Endodermal cell (in vitro differentiated cells): Measurements from ENCODE around the gene FLT3LG. TPM values are rescaled to one million over a fixed set of nuclear protein-coding genes. Genes with fewer than 3 reads are reported as not detected.
A peak's percentile ranks its signal among the peaks of the same experiment; 100 is the strongest.

Experiments used
- DNase-seq: peaks from one replicate; pipeline ENCODE4 v3.0.0-alpha.2; 2017
- H3K27ac ChIP-seq: 2 replicates; pipeline ENCODE4 v1.5.1; 2013; ENCODE audit warnings: mild to moderate bottlenecking, low read depth, low read length, moderate library complexity
- H3K27me3 ChIP-seq: 2 replicates; pipeline ENCODE4 v1.6.1; 2013; ENCODE audit warnings: mild to moderate bottlenecking, low read length, moderate library complexity; ENCODE audit not compliant: insufficient read depth, control insufficient read depth, poor library complexity, severe bottlenecking
- H3K36me3 ChIP-seq: 2 replicates; pipeline ENCODE4 v1.7.0; 2013; ENCODE audit warnings: mild to moderate bottlenecking, low read length, moderate library complexity; ENCODE audit not compliant: control insufficient read depth, insufficient read depth
- H3K4me1 ChIP-seq: one replicate; pipeline ENCODE4 v1.7.0; 2013; ENCODE audit warnings: low read length; ENCODE audit not compliant: control insufficient read depth, insufficient read depth
- H3K4me3 ChIP-seq: 2 replicates; pipeline ENCODE4 v1.5.1; 2013; ENCODE audit warnings: mild to moderate bottlenecking, low read length, moderate library complexity
- H3K9ac ChIP-seq: 2 replicates; pipeline ENCODE4 v1.6.1; 2013; ENCODE audit warnings: mild to moderate bottlenecking, low read length, moderate library complexity; ENCODE audit not compliant: poor library complexity, severe bottlenecking; ENCODE audit errors: extremely low read depth
- H3K9me3 ChIP-seq: 2 replicates; pipeline ENCODE4 v1.6.1; 2013; ENCODE audit warnings: mild to moderate bottlenecking, low read length, moderate library complexity; ENCODE audit not compliant: control insufficient read depth
- H3K27ac Mint-ChIP-seq: 2 replicates; pipeline ENCODE4 v1.8.0; 2020; ENCODE audit warnings: mixed read lengths
- H3K27me3 Mint-ChIP-seq: 2 replicates; pipeline ENCODE4 v1.8.0; 2021; ENCODE audit warnings: mild to moderate bottlenecking, mixed read lengths; ENCODE audit not compliant: insufficient read depth
- H3K36me3 Mint-ChIP-seq: 2 replicates; pipeline ENCODE4 v1.8.0; 2020; ENCODE audit warnings: low read depth, mixed read lengths
- H3K4me1 Mint-ChIP-seq: 2 replicates; pipeline ENCODE4 v1.8.0; 2020; ENCODE audit warnings: mixed read lengths
- H3K4me3 Mint-ChIP-seq: 2 replicates; pipeline ENCODE4 v1.8.0; 2020; ENCODE audit warnings: mild to moderate bottlenecking, moderate library complexity, mixed read lengths
- H3K9me3 Mint-ChIP-seq: 2 replicates; pipeline ENCODE4 v1.8.0; 2020; ENCODE audit warnings: mild to moderate bottlenecking, mixed read lengths
- CTCF ChIP-seq: fragments of 200-600 bp; sonication (generic); conservative IDR thresholded peaks from 2 replicates; pipeline ENCODE4 v1.5.0; 2021; ENCODE audit warnings: antibody characterized with exemption, mild to moderate bottlenecking
- WGBS, 2 experiments: methylation state at CpG; one replicate each; pipeline versions ENCODE4 v1.1.5 to v1.1.7; 2013; ENCODE audit warnings: missing lambda C conversion rate in 2 of 2, mixed read lengths in 1 of 2; ENCODE audit not compliant: insufficient coverage in 1 of 2, insufficient read length in 1 of 2; 5-methylcytosine and 5-hydroxymethylcytosine counted together
- total RNA-seq, 2 donors: library from RNA; stranded (reverse); fragmentation: NEBNext Ultra II Directional in 1 of 2; extraction: Animal tissue kit (Norgen Biotek cat#: 25700) in 1 of 2; gene quantifications; 2 replicates in 1 of 2; 3 replicates in 1 of 2; pipeline ENCODE4 v1.2.1, GENCODE V29; 2021

The FLT3LG gene
- total RNA-seq, 2 donors from 2014 or later = 0.75 to 2.3 TPM

GRCh38 chr19:49435670-49436069 lies 38.3 kb upstream of the FLT3LG start:
- peaks cover 19% of the 10 kb centered on the region for H3K9me3 Mint-ChIP-seq
- no peak for DNase-seq
- no peak overlapping the region for H3K27ac Mint-ChIP-seq
- peaks cover 99% of the 10 kb centered on the region for H3K27me3 Mint-ChIP-seq
- Histone ChIP-seq H3K9ac (no peak overlapping the region), H3K4me1 (no peaks in the 10 kb centered on the region), H3K36me3 (no peaks in the 10 kb centered on the region), H3K27me3 (peaks cover 100% of the 10 kb centered on the region), H3K4me3 (no peak overlapping the region), H3K9me3 (no peaks in the 10 kb centered on the region), H3K27ac (no peak overlapping the region)
- peaks cover 4% of the 10 kb centered on the region for H3K36me3 Mint-ChIP-seq
- WGBS, 2 experiments = 91 to 93% methylated on average over 9 to 10 of the region's 10 CpGs
- no peaks in the 10 kb centered on the region for H3K4me1 Mint-ChIP-seq
- no peak overlapping the region for H3K4me3 Mint-ChIP-seq
- no peak for TF ChIP-seq CTCF

GRCh38 chr19:49436381-49437017 lies 37.5 kb upstream of the FLT3LG start:
- peaks cover 100% of the 10 kb centered on the region for H3K27me3 ChIP-seq
- TF ChIP-seq CTCF = no peak
- no peaks in the 10 kb centered on the region for H3K4me1 ChIP-seq
- Mint-ChIP-seq H3K27ac (no peak overlapping the region), H3K36me3 (peaks cover 4% of the 10 kb centered on the region), H3K4me1 (no peaks in the 10 kb centered on the region), H3K9me3 (peaks cover 14% of the 10 kb centered on the region), H3K27me3 (peaks cover 97% of the 10 kb centered on the region), H3K4me3 (no peak overlapping the region)
- no peak overlapping the region for H3K27ac ChIP-seq
- no peak overlapping the region for H3K9ac ChIP-seq
- DNase-seq = peak; percentile 94
- no peaks in the 10 kb centered on the region for H3K36me3 ChIP-seq
- WGBS, 2 experiments = 57 to 64% methylated on average over 21 to 42 of the region's 42 CpGs
- H3K9me3 ChIP-seq = no peaks in the 10 kb centered on the region
- no peak overlapping the region for H3K4me3 ChIP-seq

GRCh38 chr19:49437231-49437630 lies 36.8 kb upstream of the FLT3LG start:
- H3K4me1 ChIP-seq = no peaks in the 10 kb centered on the region
- H3K9me3 Mint-ChIP-seq = peaks cover 10% of the 10 kb centered on the region
- no peaks in the 10 kb centered on the region for H3K36me3 ChIP-seq
- no peak overlapping the region for H3K27ac Mint-ChIP-seq
- no peak for DNase-seq
- peaks cover 98% of the 10 kb centered on the region for H3K27me3 Mint-ChIP-seq
- 34 to 43% methylated on average over 7 to 8 of the region's 8 CpGs for WGBS, 2 experiments
- H3K9me3 ChIP-seq = no peaks in the 10 kb centered on the region
- no peaks in the 10 kb centered on the region for H3K4me1 Mint-ChIP-seq
- H3K27ac ChIP-seq = no peak overlapping the region
- TF ChIP-seq CTCF = no peak
- H3K4me3 Mint-ChIP-seq = no peak overlapping the region
- H3K4me3 ChIP-seq = no peak overlapping the region
- no peak overlapping the region for H3K9ac ChIP-seq
- peaks cover 1% of the 10 kb centered on the region for H3K36me3 Mint-ChIP-seq
- H3K27me3 ChIP-seq = peaks cover 100% of the 10 kb centered on the region
